ENCODE results near the gene RUBCNL. TPM values are rescaled to one million over a fixed set of nuclear protein-coding genes. Genes with fewer than 3 reads are reported as not detected.

Gene RUBCNL
- total RNA-seq, 4 donors from 2014 or later = 0.86 to 3.6 (median 1.4) TPM

GRCh38 chr13:46320406-46320805 is 66.6 kb downstream of the RUBCNL start:
- H3K36me3 ChIP-seq = no peaks in the 10 kb centered on the region
- DNase-seq (ENCODE audit: extremely low spot score) = no peak
- 66% methylated on average over 3 of the region's 3 CpGs for WGBS
- intact Hi-C loops (cut with DNase I) = no loop called here
- H3K4me1 ChIP-seq = no peaks in the 10 kb centered on the region
- no peak overlapping the region for H3K4me3 ChIP-seq
- no peak overlapping the region for H3K27ac ChIP-seq (replicated peaks in 1 of 4)
- no peaks in the 10 kb centered on the region for H3K27me3 ChIP-seq
- TF ChIP-seq EP300 (IDR thresholded peaks at IDR 0.05) (no peak), POLR2AphosphoS5 (IDR thresholded peaks at IDR 0.05) (no peak), POLR2A (IDR thresholded peaks at IDR 0.05; ENCODE audit: low read depth) (no peak), CTCF (IDR thresholded peaks at IDR 0.05) (no peak)
- H3K9me3 ChIP-seq = no peaks in the 10 kb centered on the region

GRCh38 chr13:46318986-46319385 is 68.1 kb downstream of the RUBCNL start:
- intact Hi-C loops (cut with DNase I) = no loop called here
- no peaks in the 10 kb centered on the region for H3K36me3 ChIP-seq
- no peaks in the 10 kb centered on the region for H3K9me3 ChIP-seq
- no peak for DNase-seq (ENCODE audit: extremely low spot score)
- no peaks in the 10 kb centered on the region for H3K27me3 ChIP-seq
- H3K27ac ChIP-seq (replicated peaks in 1 of 4) = no peak overlapping the region
- TF ChIP-seq CTCF (IDR thresholded peaks at IDR 0.05) = no peak
- no peak overlapping the region for H3K4me3 ChIP-seq
- H3K4me1 ChIP-seq = no peaks in the 10 kb centered on the region
- 96% methylated on average over 1 of the region's 1 CpG for WGBS

- H3K4me3 ChIP-seq = no peak overlapping the region
- no peak overlapping the region for H3K27ac ChIP-seq (replicated peaks in 1 of 4)
- H3K9me3 ChIP-seq = no peaks in the 10 kb centered on the region
- DNase-seq (ENCODE audit: extremely low spot score) = no peak
- intact Hi-C loops (cut with DNase I) = no loop called here
- H3K27me3 ChIP-seq = no peaks in the 10 kb centered on the region
- TF ChIP-seq CTCF (IDR thresholded peaks at IDR 0.05) (no peak), EP300 (IDR thresholded peaks at IDR 0.05) (no peak), POLR2AphosphoS5 (IDR thresholded peaks at IDR 0.05) (no peak), POLR2A (IDR thresholded peaks at IDR 0.05; ENCODE audit: low read depth) (no peak)
- H3K4me1 ChIP-seq = no peaks in the 10 kb centered on the region
- no peaks in the 10 kb centered on the region for H3K36me3 ChIP-seq
These were observed 69.9 kb downstream of the RUBCNL start for GRCh38 chr13:46317120-46317519.

- DNase-seq (ENCODE audit: extremely low spot score) = no peak
- 87% methylated on average over 6 of the region's 6 CpGs for WGBS
- H3K4me1 ChIP-seq = no peaks in the 10 kb centered on the region
- H3K4me3 ChIP-seq = no peak overlapping the region
- no peaks in the 10 kb centered on the region for H3K27me3 ChIP-seq
- H3K36me3 ChIP-seq = no peaks in the 10 kb centered on the region
- TF ChIP-seq POLR2A (IDR thresholded peaks at IDR 0.05; ENCODE audit: low read depth) (no peak), EP300 (IDR thresholded peaks at IDR 0.05) (no peak), POLR2AphosphoS5 (IDR thresholded peaks at IDR 0.05) (no peak), CTCF (IDR thresholded peaks at IDR 0.05) (no peak)
- no peak overlapping the region for H3K27ac ChIP-seq (replicated peaks in 1 of 4)
- no peaks in the 10 kb centered on the region for H3K9me3 ChIP-seq
- intact Hi-C loops (cut with DNase I) = no loop called here
These were observed 71.5 kb downstream of the RUBCNL start for GRCh38 chr13:46315491-46316075.

- Histone ChIP-seq H3K36me3 (no peaks in the 10 kb centered on the region), H3K27ac (replicated peaks in 1 of 4) (no peak overlapping the region), H3K4me3 (no peak overlapping the region), H3K9me3 (no peaks in the 10 kb centered on the region), H3K27me3 (no peaks in the 10 kb centered on the region), H3K4me1 (no peaks in the 10 kb centered on the region)
- TF ChIP-seq CTCF (IDR thresholded peaks at IDR 0.05) = no peak
- no peak for TF ChIP-seq EP300 (IDR thresholded peaks at IDR 0.05)
- no peak for TF ChIP-seq POLR2A (IDR thresholded peaks at IDR 0.05; ENCODE audit: low read depth)
- TF ChIP-seq POLR2AphosphoS5 (IDR thresholded peaks at IDR 0.05) = no peak
- DNase-seq (ENCODE audit: extremely low spot score) = no peak
- intact Hi-C loops (cut with DNase I) = no loop called here
These were observed 72.0 kb downstream of the RUBCNL start for GRCh38 chr13:46315036-46315435.
